ENCODE results near the gene ALOX5AP. TPM values are rescaled to one million over a fixed set of nuclear protein-coding genes. Genes with fewer than 3 reads are reported as not detected.

ALOX5AP gene
- total and polyA plus RNA-seq, 5 donors from 2014 or later: 80.4 to 544 (median 363) TPM

DNA sequence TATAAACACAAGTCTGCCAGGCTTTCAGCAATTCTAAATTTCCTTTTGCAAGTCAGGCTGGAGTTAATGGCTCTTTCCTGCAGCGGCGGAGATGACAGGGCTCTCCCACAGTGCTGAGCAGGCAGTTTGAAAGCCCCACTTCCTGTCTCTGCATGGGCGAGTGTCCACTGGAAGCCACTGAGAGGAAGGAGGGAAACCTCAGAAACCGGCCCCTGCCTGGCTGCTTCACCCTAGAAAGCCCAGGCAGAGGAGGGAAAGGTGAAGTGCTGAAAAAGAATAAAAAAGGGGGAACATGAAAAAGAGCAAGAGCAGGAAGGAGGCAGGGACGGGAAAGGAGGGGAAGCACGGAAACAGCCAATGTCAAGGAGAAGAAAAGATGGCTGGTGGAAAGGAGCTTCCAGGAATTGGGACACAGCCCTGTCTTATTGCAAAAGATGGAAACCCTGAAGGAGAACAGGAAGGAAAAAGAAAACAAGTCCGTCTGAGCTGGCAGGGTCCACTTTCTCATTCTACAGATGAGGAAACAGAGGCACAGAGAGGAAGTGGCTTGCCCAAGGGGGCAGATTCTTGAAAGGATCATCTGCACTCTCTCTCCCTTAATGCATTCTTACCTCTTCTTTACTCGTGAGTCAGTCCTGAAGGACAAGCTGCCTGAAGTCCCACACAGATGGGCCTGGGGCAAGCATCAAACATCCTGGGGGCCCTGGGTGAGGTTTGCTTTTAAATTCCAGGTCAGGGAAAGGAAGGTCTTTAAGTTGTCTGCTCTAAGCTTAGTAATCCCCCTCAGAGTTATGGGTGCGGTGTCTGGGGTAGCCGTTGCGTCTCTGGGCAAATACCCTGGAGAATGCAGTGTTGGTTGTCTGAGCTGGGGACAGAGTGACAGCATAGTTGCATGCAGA, 38.8 kb upstream of the ALOX5AP start:
- H3K36me3 ChIP-seq (ENCODE audit: control insufficient read depth, insufficient read depth, low read length): no peaks in the 10 kb centered on the region
- H3K9me3 ChIP-seq (ENCODE audit: control insufficient read depth in 2 of 2, low read length in 2 of 2): no peaks in the 10 kb centered on the region
- Mint-ChIP-seq H3K9me3 (no peaks in the 10 kb centered on the region), H3K4me1 (peaks cover 0 to 22% (median 11%) of the 10 kb centered on the region in 4 donors), H3K36me3 (no peaks in the 10 kb centered on the region), H3K4me3 (no peak overlapping the region), H3K27ac (peak overlapping the region in 2 of 3 donors; percentile 15 to 42), H3K27me3 (peaks cover 43% of the 10 kb centered on the region)
- H3K4me3 ChIP-seq (ENCODE audit: low read depth, low read length): no peak overlapping the region
- H3K4me1 ChIP-seq (ENCODE audit: control insufficient read depth, insufficient read depth, low read length, poor library complexity, severe bottlenecking): peaks cover 4% of the 10 kb centered on the region
- DNase-seq: no peak
- peaks cover 6% of the 10 kb centered on the region for H3K27me3 ChIP-seq (ENCODE audit: control insufficient read depth, insufficient read depth, low read length)
- no peak for ATAC-seq (ENCODE audit: low read depth in 2 of 2)
- H3K27ac ChIP-seq (ENCODE audit: insufficient read depth, low read length, poor library complexity, severe bottlenecking): no peak overlapping the region

DNA sequence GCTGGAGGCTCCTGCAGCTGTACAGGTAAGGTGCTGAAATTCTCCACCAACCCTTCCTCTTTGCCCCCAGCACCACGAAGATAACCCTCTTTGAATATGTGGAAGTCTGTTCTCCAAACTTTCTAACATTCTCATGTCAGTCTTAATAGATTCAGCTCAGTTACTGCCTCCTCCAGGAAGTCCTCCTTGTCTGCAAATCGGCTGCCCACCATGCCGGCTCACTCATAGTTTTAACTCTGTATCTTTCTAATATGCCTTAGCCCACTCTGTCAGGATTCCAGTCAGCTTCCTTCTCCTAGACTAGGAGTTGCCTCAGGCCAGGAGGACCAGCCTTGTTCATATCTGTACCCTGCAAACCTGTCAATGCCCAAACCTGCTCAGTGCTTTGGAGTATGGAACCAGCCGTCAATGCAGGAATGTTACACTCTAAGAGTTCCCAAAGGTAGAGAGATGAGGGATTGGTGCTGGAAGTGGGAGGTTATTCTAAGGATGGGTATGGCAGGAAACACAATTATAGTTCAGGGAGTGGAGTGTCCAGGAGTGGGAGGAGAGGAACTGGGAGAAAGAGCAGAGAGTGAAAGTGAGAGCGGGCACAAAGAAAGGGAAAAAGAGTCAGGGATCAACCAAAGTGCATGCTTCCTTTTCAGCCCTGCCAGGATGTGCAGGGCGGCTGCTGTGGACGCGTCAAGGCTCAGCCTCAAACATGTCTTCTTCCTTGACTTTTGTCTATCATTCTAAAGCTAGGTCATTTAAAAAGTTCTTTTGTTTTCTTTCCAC, 38.0 kb upstream of the ALOX5AP start:
- Histone ChIP-seq H3K4me3 (ENCODE audit: low read depth, low read length) (no peak overlapping the region), H3K27me3 (ENCODE audit: control insufficient read depth, insufficient read depth, low read length) (peaks cover 8% of the 10 kb centered on the region), H3K27ac (ENCODE audit: insufficient read depth, low read length, poor library complexity, severe bottlenecking) (no peak overlapping the region), H3K36me3 (ENCODE audit: control insufficient read depth, insufficient read depth, low read length) (no peaks in the 10 kb centered on the region), H3K9me3 (ENCODE audit: control insufficient read depth in 2 of 2, low read length in 2 of 2) (no peaks in the 10 kb centered on the region), H3K4me1 (ENCODE audit: control insufficient read depth, insufficient read depth, low read length, poor library complexity, severe bottlenecking) (peaks cover 4% of the 10 kb centered on the region)
- Mint-ChIP-seq H3K4me1 (peaks cover 0 to 22% (median 11%) of the 10 kb centered on the region in 4 donors), H3K4me3 (no peak overlapping the region), H3K27ac (peak overlapping the region in 2 of 3 donors; percentile 15 to 77), H3K9me3 (no peaks in the 10 kb centered on the region), H3K36me3 (no peaks in the 10 kb centered on the region), H3K27me3 (peaks cover 50% of the 10 kb centered on the region)
- DNase-seq: no peak
- no peak for ATAC-seq (ENCODE audit: low read depth in 2 of 2)

DNA sequence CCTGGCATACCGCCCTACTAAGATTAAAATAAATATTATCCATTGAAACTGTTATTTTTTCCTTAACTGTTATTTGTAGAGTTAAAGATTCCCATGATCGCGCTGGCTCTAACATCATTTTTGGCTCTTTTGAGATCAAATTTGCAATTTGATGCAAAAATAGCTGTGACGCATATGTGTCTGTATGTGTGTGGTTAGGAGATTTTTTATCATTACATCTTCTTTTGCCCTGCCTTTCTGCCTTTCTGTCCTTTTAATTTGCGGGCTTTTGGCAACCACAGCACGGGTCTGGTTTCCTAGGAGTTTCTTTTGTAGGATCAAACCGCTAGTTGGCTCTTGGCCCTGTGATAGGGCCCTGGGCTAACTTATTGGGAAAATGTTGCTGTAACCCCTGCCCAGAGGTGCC, 37.3 kb upstream of the ALOX5AP start:
- H3K36me3 Mint-ChIP-seq: no peaks in the 10 kb centered on the region
- H3K36me3 ChIP-seq (ENCODE audit: control insufficient read depth, insufficient read depth, low read length): no peaks in the 10 kb centered on the region
- peaks cover 0 to 22% (median 13%) of the 10 kb centered on the region in 4 donors for H3K4me1 Mint-ChIP-seq
- no peak for DNase-seq
- no peak overlapping the region for H3K4me3 Mint-ChIP-seq
- ATAC-seq (ENCODE audit: low read depth in 2 of 2): no peak
- H3K27me3 ChIP-seq (ENCODE audit: control insufficient read depth, insufficient read depth, low read length): peaks cover 10% of the 10 kb centered on the region
- peaks cover 4% of the 10 kb centered on the region for H3K4me1 ChIP-seq (ENCODE audit: control insufficient read depth, insufficient read depth, low read length, poor library complexity, severe bottlenecking)
- no peaks in the 10 kb centered on the region for H3K9me3 Mint-ChIP-seq
- no peak overlapping the region for H3K27ac ChIP-seq (ENCODE audit: insufficient read depth, low read length, poor library complexity, severe bottlenecking)
- no peak overlapping the region for H3K4me3 ChIP-seq (ENCODE audit: low read depth, low read length)
- no peaks in the 10 kb centered on the region for H3K9me3 ChIP-seq (ENCODE audit: control insufficient read depth in 2 of 2, low read length in 2 of 2)
- H3K27ac Mint-ChIP-seq: no peak overlapping the region
- H3K27me3 Mint-ChIP-seq: peaks cover 53% of the 10 kb centered on the region

DNA sequence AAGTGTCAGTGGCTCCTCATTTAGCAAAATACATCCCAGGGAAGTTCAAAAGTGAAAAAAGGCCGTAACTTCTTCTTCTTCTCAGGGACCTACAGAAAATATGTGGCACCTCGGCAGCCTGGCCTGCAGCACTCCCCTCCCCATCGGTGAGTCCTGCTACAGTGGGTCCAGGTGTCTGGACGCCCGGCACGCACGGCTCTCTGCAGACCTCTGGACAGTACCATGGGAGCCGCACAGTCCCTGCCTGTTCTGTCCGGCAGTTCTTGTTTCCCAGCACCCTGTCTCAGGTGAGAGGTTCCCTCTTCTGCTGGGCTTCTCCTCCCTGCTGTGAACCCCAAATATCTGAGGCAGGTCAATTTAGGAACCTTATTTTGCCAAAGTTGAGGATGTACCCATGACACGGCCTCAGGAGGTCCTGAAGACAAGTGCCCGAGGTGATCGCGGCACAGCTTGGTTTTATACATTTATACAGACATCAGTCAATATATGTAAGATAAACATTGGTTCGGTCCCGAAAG, 36.8 kb upstream of the ALOX5AP start:
- Mint-ChIP-seq H3K36me3 (no peaks in the 10 kb centered on the region), H3K9me3 (no peaks in the 10 kb centered on the region), H3K27me3 (peaks cover 56% of the 10 kb centered on the region), H3K27ac (no peak overlapping the region), H3K4me3 (no peak overlapping the region), H3K4me1 (peaks cover 0 to 22% (median 13%) of the 10 kb centered on the region in 4 donors)
- Histone ChIP-seq H3K27me3 (ENCODE audit: control insufficient read depth, insufficient read depth, low read length) (peaks cover 10% of the 10 kb centered on the region), H3K27ac (ENCODE audit: insufficient read depth, low read length, poor library complexity, severe bottlenecking) (no peak overlapping the region), H3K9me3 (ENCODE audit: control insufficient read depth in 2 of 2, low read length in 2 of 2) (no peaks in the 10 kb centered on the region), H3K4me1 (ENCODE audit: control insufficient read depth, insufficient read depth, low read length, poor library complexity, severe bottlenecking) (peaks cover 4% of the 10 kb centered on the region), H3K36me3 (ENCODE audit: control insufficient read depth, insufficient read depth, low read length) (no peaks in the 10 kb centered on the region), H3K4me3 (ENCODE audit: low read depth, low read length) (no peak overlapping the region)
- ATAC-seq (ENCODE audit: low read depth in 2 of 2) (no peak), DNase-seq (no peak)

DNA sequence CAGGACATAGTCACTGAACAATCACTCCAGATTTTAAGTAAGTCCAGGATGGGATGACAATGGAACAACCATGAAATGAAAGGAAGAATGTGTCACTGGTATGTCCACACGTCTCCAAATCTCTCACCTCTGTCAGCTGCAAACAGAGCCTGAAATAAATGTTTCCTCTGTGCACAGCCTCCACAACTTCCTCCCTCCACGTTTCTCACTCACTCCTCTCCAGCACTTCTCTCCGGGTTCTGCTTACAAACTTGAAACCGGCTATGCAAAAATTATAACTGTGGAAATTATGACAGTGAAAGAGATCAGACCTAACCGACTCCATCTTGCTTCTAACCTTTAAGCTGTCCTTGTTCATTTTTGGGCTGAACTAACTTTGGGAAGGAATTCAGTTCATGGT, 35.0 kb upstream of the ALOX5AP start:
- Mint-ChIP-seq H3K9me3 (no peaks in the 10 kb centered on the region), H3K27me3 (peaks cover 47% of the 10 kb centered on the region), H3K27ac (no peak overlapping the region), H3K4me1 (peaks cover 0 to 19% (median 13%) of the 10 kb centered on the region in 4 donors), H3K4me3 (no peak overlapping the region), H3K36me3 (no peaks in the 10 kb centered on the region)
- Histone ChIP-seq H3K4me3 (ENCODE audit: low read depth, low read length) (no peak overlapping the region), H3K9me3 (ENCODE audit: control insufficient read depth in 2 of 2, low read length in 2 of 2) (no peaks in the 10 kb centered on the region), H3K36me3 (ENCODE audit: control insufficient read depth, insufficient read depth, low read length) (no peaks in the 10 kb centered on the region), H3K27ac (ENCODE audit: insufficient read depth, low read length, poor library complexity, severe bottlenecking) (no peak overlapping the region), H3K27me3 (ENCODE audit: control insufficient read depth, insufficient read depth, low read length) (peaks cover 6% of the 10 kb centered on the region), H3K4me1 (ENCODE audit: control insufficient read depth, insufficient read depth, low read length, poor library complexity, severe bottlenecking) (peaks cover 4% of the 10 kb centered on the region)
- ATAC-seq (ENCODE audit: low read depth in 2 of 2): no peak
- no peak for DNase-seq

DNA sequence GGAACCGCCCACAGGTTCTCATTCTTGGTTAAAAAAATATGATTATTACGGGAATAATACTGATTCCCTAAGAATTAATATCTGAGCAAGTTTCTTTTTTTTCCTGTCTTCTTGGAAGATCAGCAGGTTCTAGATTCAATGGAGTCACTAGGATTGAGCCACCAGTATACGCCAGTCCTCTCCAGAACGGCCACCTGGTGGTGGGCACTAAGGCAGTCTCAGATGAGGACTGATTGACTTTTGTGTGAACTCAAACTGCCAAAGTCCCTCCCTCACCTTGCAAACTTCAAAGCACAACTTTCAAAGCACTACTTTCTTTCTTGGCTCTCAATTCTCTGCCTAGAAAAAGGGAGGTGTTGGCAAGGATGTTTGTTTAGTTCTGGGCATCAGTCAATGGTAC, 33.3 kb upstream of the ALOX5AP start:
- DNase-seq: peak in 1 of 3 donors; percentile 16
- H3K36me3 Mint-ChIP-seq: no peaks in the 10 kb centered on the region
- Histone ChIP-seq H3K27ac (ENCODE audit: insufficient read depth, low read length, poor library complexity, severe bottlenecking) (no peak overlapping the region), H3K4me1 (ENCODE audit: control insufficient read depth, insufficient read depth, low read length, poor library complexity, severe bottlenecking) (no peaks in the 10 kb centered on the region), H3K9me3 (ENCODE audit: control insufficient read depth in 2 of 2, low read length in 2 of 2) (no peaks in the 10 kb centered on the region), H3K27me3 (ENCODE audit: control insufficient read depth, insufficient read depth, low read length) (peaks cover 5% of the 10 kb centered on the region), H3K4me3 (ENCODE audit: low read depth, low read length) (no peak overlapping the region), H3K36me3 (ENCODE audit: control insufficient read depth, insufficient read depth, low read length) (no peaks in the 10 kb centered on the region)
- H3K9me3 Mint-ChIP-seq: no peaks in the 10 kb centered on the region
- H3K4me1 Mint-ChIP-seq: peaks cover 0 to 5% (median 4%) of the 10 kb centered on the region in 4 donors
- H3K27me3 Mint-ChIP-seq: peaks cover 37% of the 10 kb centered on the region
- no peak overlapping the region for H3K4me3 Mint-ChIP-seq
- ATAC-seq (ENCODE audit: low read depth in 2 of 2): no peak
- H3K27ac Mint-ChIP-seq: no peak overlapping the region

DNA sequence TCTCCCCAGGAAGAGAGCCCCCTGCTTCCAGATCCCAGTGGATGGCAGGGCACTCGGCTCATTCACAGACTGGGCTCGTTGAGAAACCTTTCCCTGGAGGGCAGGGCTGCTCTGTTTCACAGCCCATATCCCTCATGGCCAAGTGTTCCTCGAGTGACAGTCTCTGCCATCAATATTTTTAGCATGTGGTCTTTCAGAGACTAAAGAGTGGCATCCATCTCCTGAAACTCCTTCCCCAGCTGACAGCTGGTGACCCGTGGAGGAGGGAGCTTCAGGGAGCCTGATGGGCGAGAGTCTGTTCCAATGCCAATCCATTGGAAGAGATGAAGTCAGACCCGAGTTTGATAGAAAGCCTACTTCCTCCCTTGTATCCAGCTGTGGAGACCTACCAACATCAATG, 30.7 kb upstream of the ALOX5AP start:
- DNase-seq (no peak), ATAC-seq (ENCODE audit: low read depth in 2 of 2) (no peak)
- Histone ChIP-seq H3K36me3 (ENCODE audit: control insufficient read depth, insufficient read depth, low read length) (no peaks in the 10 kb centered on the region), H3K27ac (ENCODE audit: insufficient read depth, low read length, poor library complexity, severe bottlenecking) (no peak overlapping the region), H3K9me3 (ENCODE audit: control insufficient read depth in 2 of 2, low read length in 2 of 2) (no peaks in the 10 kb centered on the region), H3K4me3 (ENCODE audit: low read depth, low read length) (no peak overlapping the region), H3K27me3 (ENCODE audit: control insufficient read depth, insufficient read depth, low read length) (peaks cover 4% of the 10 kb centered on the region), H3K4me1 (ENCODE audit: control insufficient read depth, insufficient read depth, low read length, poor library complexity, severe bottlenecking) (no peaks in the 10 kb centered on the region)
- H3K4me1 Mint-ChIP-seq: peaks cover 0 to 5% (median 3%) of the 10 kb centered on the region in 4 donors
- H3K36me3 Mint-ChIP-seq: no peaks in the 10 kb centered on the region
- H3K27me3 Mint-ChIP-seq: peaks cover 30% of the 10 kb centered on the region
- no peak overlapping the region for H3K4me3 Mint-ChIP-seq
- no peak overlapping the region for H3K27ac Mint-ChIP-seq
- no peaks in the 10 kb centered on the region for H3K9me3 Mint-ChIP-seq
